OCI-M2 (cell line): ENCODE measurements around the gene CHTF18.
"Not testable (repeated sequence)": the region's sequence is repeated elsewhere in the genome, so short reads cannot be mapped to it uniquely, and the experiment has no call there.

ENCODE experiments used
- DNase-seq: peaks from one replicate; lab custom pipeline; 2025; ENCODE audit not compliant: unreplicated experiment; lab: John Stamatoyannopoulos, UW

Gene CHTF18

DNA sequence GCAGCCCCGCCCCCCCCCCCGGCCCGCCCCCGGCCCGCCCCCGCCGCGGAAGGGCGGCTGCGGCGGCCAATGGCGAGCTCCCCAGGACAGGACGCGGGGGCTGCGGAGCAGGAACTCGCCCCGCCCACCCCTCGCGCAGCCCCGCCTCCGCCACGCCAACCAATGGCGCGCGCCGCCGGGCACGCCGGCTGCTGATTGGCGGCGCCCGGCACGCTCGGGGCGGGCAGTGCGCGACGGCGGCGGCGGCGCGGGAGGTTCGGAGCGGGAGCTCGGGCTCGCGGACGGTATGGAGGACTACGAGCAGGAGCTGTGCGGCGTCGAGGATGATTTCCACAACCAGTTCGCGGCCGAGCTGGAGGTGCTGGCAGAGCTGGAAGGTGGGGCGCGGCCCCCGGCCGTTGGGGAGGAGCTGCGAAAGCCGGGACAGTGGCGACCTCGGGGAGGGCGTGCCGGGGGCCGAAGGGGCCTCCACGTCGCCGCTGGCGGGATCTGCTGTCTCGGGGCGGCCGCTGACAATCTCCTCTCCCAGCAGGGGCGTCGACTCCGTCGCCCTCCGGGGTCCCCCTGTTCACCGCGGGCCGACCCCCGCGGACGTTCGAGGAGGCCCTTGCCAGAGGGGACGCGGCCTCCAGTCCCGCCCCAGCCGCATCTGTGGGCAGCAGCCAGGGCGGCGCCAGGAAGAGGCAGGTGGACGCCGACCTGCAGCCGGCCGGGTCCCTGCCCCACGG, at the start of gene CHTF18:
Gene CHTF18, plus strand, starts transcription at position 222 of the 728 bp plus-strand sequence. Its CDS starts 65 bp downstream, at position 287.
- peak; percentile 37 for DNase-seq

DNA sequence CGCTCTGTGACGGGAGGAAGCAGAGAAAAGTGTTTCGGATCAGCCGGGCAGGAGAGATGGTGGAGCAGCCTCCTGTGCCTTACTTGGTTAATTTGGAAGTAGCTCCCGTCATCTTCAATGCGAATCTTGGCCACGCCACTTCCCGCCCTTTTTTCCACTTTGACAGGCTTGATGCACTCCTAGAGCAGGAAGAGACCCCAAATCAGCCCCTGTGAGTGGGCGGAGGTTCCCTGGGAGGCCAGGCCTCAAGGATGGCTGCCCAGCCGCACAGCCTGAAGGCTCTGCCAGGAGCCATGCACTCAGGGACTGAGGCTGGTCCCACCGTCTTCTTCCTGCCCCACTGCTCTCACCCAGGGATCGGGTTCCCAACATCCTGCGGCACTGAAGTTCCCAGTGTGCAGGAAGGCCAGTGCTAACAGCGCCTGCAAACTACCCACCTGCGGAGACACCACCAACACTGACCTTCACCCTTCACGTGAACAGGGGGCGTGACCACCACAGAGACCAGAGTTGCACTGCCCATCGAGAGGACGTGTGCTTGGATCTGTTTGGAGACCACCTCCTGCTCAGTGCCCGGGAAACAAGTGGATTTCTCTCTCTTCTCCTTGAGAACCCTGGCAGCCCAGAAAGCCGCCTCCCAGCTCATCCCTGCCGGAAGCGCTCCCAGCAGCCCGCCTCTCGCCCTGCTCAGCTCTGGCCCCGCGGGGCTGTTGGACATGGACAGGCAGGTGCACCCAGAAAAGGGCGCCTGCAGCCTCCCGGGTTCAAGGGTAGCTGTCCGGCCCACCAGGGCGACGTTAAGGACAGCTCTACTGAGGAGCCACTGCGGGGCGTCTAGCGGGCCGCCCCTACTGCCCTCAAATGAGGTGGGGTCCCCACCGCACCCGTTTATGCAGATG, 48.6 kb upstream of the CHTF18 start:
- DNase-seq, result no peak

DNA sequence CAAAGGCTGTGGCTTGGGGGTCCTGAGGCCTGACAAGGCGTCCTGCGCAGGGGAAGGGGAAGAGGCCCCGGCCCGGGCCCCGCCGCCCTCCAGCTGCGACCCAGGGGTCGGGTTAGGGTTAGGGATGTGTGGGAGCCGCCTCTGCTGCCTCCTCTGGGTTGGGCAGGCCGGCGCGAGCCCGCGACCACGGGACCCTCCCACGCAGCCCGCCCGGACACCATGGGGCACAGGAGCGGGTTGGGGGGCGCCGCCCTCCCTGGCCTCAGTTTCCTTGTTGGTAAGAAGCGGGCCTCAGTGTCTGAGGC, 48.0 kb upstream of the CHTF18 start:
- DNase-seq, result no peak

DNA sequence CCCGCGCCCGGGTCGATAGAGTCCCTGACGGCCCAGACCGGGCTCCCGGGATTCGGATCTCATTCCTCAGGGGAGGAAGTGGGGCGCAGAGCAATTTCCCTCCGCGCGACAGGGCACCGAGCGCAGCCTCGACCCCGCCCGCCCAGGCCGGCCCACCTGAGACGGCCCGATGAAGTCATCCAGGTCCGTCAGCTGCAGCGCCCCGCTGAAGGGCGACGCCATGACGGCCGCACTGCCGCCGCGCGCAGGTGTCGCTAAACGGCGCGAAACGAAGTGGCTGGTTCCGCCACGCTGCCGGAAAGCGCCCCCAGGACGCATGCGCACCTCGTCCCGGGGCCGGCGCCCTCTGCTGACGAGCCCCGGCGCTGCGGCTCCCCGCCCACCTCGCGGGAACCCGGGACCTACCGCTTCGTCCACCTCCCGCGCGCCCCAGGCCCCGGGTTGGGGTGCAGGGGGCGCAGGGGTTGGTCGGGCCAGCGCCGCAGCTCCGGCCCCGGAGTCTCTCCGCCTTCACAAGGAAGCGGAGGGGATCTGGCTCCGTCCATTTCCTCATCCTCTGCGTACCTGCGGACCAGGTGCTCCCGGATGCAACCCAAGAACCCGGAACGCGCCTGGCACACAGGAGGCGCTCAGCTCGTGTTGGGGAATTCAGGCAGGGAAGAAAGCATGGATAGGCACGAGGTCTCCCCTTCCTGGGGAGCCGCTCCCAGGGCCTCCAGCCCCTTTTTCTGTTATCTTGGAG, 47.5 kb upstream of the CHTF18 start, which contains the start of gene CIAO3:
Gene CIAO3, minus strand, starts transcription at position 234 of the 742 bp plus-strand sequence. Its CDS starts 12 bp downstream, at position 222.
- DNase-seq, result peak; percentile 42

DNA sequence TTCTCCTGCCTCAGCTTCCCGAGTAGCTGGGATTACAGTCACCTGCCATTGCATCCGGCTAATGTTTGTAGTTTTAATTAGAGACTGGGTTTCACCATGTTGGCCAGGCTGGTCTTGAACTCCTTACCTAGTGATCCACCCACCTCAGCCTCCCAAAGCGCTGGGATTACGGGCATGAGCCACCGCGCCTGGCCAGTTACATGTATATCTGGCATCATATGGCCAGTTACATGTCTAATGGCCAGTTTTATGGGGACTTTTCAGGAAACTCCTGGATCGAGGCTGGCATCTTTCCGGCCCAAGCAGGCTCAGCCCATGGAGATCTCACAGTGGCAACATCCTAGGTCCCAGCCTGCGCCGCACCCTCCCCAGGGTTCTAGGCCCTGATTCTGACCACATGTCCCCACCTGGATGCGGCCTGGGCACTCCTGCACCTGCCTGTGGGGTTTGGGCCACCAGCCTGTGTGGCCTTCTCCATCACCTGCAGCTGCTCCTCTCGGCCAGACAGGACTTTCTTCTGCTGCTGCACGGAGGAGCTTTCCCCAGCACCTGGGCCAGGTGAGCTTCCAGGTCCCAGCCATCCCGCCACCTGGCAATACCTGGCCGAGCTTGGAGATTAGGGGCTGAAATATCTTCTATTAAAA, 46.3 kb upstream of the CHTF18 start:
- no peak for DNase-seq

DNA sequence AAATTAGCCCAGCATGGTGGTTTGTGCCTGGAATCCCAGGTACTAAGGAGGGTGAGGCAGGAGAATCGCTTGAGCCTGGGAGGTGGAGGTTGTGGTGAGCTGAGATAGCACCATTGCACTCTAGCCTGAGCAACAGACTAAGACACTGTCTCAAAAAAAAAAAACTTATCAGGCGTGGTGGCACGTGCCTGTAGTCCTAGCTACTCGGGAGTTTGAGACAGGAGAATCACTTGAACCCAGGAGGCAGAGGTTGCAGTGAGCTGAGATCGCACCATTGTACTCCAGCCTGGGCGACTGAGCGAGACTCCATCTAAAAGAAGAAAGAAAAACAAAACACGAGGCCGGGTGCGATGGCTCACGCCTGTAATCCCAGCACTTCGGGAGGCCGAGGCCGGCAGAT, 45.5 kb upstream of the CHTF18 start:
- DNase-seq, result not testable (repeated sequence)

DNA sequence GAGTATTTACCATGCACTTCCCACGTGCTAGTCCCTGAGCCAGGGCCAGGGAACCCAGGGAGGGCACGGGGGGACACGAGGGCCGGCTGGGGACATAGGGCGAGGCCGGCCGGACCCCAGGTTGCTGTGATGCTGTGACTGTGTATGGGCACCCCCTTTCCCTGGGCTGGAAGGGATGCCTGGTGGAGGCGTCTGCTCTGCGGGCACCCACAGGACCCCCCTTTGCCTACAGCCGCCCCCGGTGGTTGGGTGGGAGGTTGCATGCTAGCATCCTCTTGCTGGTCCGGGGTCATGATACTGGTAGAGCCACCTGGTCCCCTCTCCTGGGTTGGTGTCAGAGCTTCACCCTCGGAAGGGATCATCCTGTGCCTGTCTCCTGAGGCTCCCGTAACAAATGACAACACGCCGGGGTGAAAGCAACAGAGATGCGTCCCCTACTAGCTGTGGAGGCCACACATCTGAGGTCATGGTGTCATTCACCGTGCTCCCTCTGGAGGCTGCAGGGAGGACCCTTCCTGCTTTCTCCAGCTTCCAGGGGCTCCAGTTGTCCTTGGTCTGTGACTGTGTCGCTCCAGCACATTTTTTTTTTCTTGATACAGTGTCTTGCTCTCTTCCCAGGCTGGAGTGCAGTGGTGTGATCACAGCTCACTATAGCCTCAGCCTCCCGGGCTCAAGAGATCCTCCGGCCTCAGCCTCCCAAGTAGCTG, 44.5 kb upstream of the CHTF18 start:
- DNase-seq, result no peak

DNA sequence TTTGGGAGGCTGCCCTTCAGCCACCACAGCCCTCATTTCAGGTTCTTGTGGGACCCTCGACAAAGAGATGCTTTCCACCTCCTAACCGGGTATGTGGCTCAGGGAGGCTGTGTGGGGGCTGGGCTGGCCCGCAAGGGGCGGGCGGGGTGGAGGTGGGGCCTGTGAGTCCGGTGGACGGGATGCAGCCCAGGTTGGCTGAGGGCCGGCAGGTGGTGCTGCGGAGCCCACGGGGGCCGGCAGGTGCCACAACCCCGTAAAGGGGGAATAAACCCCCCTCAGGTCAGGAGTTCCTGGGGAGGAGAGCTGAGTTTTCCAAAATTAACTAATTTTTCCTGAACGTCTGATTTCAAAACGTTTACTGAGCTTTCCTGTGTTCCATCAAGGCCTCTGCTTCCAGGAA, 42.7 kb upstream of the CHTF18 start:
- no peak for DNase-seq

DNA sequence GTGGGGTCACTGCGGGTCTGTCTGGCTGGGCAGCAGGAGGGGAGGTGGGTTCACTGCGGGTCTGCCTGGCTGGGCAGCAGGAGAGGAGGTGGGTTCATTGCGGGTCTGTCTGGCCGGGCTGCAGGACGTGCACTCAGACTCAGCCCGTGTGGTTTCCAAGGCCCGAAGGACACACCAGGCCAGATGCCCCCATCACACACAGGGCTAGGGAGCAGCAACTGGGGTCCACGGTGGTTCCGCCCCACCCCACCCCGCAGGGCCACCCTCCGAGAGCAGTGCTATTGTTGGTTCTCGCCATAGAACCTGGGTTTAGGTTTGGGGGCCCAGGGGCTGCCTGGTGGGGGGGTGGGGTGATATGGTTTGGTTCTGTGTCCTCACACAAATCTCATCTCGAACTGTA, 41.8 kb upstream of the CHTF18 start:
- DNase-seq, result no peak

DNA sequence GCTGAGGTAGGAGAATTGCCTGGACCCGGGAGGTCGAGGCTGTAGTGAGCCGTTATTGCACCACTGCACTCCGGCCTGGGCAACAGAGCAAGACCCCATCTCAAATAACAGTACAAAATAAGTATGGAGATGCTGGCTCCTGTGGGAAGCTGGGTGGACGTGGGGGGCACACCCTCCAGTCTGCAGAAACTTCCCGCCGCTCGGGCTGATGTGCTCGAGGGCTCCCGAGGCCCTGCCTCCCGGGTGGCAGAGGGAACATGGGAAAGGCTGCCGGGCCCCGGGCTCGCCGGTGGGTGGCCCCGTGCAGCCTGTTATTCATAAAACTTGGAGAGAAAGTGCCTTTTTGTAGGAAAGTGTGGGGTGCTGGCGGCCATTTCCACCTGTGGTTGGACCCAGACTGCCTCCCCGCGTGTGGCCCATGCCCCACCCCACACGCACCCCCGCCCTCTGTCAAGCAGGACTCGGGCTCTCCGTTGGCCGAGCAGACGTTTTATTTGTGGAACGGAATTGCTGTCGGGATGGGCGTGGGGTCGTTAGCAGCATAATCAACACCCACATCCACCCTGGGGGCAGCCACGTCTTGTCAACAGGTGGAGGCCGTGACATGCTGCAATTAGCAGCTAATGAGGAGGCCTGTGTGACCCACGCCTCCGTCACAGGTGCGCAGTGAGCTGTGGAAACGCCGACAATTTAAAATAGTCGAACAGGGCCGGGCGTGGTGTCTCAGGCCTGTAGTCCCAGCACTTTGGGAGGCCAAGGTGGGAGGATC, 40.3 kb upstream of the CHTF18 start:
- no peak for DNase-seq

DNA sequence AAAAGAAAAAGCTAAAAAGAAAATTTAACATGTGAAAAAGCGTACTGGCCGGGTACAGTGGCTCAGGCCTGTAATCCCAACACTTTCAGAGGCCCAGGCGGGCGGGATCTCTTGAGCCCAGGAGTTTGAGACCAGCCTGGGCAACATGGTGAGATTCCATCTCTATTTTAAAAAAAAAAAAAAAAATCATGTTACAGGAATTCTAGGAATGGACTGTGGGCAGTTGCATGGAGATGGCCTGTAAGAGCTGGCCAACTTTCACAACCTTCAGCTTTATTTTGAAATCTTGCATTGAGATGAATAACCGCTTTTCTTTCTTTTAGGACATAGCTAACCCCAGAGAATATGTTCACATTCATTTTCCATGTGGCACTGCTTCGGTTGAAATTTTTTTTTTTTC, 39.4 kb upstream of the CHTF18 start:
- DNase-seq, result no peak

DNA sequence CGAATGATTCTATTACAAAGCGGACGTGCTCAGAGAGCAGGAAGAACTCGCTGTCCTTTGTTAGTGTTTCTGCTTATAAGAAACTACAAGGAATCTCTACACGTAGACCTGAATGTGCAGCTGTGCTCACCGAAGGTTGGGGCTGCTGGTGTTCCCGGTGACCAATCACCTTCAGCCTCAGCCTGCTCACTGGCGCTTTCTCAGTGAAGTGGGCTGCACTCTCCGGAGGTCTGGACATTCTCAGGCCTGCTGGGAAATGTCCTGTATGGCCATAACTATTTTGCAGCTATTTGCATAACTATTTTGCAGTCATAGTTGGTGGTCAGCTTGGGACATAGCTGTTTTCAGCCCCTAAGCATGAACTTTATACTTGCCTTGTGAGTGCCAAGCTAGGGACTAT, 37.9 kb upstream of the CHTF18 start:
- no peak for DNase-seq

DNA sequence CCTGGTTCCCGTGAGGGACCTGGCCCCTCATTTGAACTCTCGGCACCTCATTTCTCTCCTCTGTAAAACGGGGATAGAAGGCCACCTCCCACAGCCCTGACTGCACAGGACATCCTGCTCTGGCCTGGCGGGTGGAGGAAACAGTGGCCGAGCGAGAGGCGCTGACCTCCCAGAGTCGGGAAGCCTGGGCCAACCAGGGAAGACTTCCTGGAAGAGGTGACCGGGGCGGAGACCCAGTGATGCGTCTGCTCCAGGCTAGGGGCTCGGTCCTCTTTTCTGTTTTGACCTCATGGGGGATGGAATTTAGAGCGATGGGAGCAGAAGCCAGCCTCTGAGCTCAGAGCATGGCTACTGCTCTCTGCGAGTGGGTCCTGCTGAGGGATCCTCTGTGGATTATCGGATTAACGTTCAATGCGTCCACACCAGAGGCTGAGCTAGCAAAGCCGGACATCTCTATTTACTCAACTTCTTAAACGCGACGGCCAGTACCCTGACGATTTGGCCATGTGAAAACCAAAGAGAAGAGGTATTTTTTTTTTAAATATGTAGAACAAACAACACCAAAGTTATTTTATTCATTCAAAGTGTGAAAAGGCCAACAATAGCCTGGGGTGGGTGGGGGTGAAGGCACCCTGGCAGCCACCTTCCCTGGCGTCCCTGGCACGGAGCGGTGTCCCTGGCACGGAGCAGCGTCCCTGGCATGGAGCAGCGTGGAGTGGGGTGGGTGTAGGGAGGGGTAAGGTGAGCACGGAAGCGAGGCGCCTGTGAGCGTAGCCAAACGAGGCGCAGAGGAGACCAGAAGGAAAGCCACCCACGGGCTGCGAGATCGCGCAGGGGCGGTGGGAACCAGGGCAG, 37.0 kb upstream of the CHTF18 start:
- no peak for DNase-seq

DNA sequence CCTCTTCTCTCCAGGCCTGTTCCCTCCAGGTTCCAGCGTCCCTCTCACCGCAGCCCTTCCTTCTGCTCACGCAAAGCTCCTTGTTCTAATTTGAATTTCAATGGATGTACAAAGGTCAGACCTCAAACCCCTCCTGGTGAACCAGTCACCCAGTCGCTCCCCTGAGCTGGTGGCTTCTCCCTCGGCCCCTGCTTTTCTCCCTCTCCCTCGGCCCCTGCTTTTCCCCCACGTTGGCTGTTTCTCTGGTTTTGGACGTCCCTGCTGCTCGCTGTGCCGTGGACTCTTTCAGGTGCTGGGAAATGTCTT, 36.5 kb upstream of the CHTF18 start:
- no peak for DNase-seq

DNA sequence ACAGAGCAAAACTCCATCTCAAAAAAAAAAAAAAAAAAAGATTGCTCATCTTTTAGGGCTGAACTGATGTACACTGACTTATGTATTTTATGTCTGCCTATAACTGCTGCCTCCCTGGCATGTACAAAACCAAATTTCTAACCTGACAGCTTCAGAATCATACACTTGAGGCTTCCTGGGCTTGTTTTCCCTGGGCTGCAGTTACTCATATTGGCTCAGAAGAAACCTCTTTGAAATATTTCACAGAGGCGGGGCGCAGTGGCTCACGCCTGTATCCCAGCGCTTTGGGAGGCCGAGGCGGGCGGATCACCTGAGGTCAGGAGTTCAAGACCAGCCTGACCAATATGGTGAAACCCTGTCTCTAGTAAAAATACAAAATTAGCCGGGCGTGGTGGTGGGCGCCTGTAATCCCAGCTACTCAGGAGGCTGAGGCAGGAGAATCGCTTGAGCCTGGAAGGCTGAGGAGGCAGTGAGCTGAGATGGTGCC, 34.3 kb upstream of the CHTF18 start:
- not testable (repeated sequence) for DNase-seq

DNA sequence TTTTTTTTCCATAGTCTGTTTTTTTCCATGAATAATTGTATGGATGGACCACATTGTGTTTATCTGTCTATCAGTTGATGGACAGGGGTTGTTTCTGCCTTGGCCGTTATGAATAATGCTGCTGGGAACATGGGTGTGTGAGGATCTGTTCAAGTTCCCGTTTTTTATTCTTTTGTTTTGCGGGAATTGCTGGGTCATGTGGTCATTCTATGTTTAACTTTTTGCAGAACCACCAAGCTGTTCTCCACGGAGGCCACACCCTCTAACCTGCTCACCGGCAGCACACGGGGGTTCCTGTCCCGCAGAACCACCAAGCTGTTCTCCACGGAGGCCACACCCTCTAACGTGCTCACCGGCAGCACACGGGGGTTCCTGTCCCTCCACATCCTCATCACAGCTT, 33.8 kb upstream of the CHTF18 start:
- no peak for DNase-seq

DNA sequence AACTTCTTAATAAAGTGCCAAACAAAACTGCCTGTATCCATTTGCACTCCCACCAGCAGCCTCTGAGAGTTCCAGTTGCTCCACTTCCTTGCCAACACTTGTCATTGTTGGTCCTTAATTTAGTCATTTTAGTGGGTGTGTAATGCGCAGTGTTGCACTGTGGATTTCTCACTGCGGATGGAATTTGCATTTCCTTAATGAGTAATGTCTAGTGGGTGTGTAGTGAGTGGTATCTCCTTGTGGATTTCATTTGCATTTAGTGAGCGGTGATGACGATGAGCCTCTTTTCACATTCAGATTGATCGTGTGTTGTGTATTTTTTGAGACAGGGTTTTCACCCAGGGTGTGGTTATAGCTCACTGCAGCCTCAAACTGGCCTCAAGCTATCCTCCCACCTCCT, 32.0 kb upstream of the CHTF18 start:
- no peak for DNase-seq

DNA sequence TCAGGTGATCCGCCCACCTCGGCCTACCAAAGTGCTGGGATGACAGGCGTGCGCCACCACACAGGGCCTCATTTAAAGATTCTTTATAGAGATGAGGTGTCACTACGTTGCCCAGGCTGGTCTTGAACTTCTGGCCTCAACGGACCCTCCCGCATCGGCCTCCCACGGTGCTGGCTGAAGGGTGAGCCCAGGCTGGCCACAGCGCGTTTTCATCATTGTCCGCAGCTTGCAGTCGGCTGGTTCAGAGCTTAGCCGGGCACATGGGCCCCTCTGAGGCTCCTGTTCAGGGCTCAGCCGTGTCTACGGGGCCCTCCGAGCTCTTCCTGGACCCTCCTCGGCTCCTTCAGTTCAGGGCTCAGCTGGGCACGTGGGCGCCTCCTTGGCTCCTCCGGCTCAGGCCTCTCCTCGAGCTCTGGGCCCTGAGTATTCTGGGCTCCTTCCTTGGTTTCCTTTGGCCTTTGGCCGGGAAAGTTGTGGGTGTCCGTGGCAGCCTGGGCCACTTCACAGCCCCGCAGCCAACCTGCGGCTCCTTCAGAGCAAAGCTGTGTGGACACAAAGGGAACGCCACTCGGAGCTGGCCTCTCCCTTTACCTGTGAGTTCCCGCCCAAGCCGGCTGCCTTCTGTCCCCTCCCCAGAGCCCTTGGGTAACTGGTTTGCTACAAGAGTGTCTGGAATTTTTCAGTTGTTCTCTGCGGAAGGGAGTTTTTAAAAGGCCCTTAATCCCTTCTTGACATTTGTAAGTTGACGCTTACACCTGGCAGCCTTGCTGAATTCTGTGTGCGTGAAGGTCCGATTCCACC, 29.1 kb upstream of the CHTF18 start:
- no peak for DNase-seq
